GM12878 (cell line): ENCODE results near the gene SLC4A2. TPM values are rescaled to one million over a fixed set of nuclear protein-coding genes. Genes with fewer than 3 reads are reported as not detected.

Experiments
- ATAC-seq: fragments of 200-7000 bp; cut with Tn5 transposase; 3 replicates; pipeline ENCODE4 v1.9.1; 2020; ENCODE audit warnings: mild to moderate bottlenecking, moderate library complexity
- BruUV-seq: library from RNA; stranded (reverse); fragments of 400-500 nt; replicated peaks from 2 replicates; lab custom pipeline; 2021; lab: Mats Ljungman, UMichigan
- CTCF ChIA-PET: fragments of 300-600 bp; sonication (Branson Sonifier 250); formaldehyde crosslinking; extraction: SDS; loops from one replicate; lab custom pipeline; 2021; ENCODE audit warnings: inconsistent platforms; lab: Yijun Ruan, JAX
- POLR2A ChIA-PET: fragments of 350-600 bp; formaldehyde crosslinking; extraction: SDS; loops from one replicate; lab custom pipeline; 2021; ENCODE audit warnings: inconsistent platforms; lab: Charles Lee
- RAD21 ChIA-PET: fragments of 300-600 bp; sonication (Branson Sonifier 250); formaldehyde crosslinking; loops from one replicate; lab custom pipeline; 2023; ENCODE audit warnings: antibody characterized with exemption; ENCODE audit not compliant: unreplicated experiment; lab: Charles Lee
- SMC1A ChIA-PET: fragments of 300-600 bp; sonication (Branson Sonifier 250); formaldehyde crosslinking; loops from one replicate; lab custom pipeline; 2023; ENCODE audit not compliant: unreplicated experiment, uncharacterized antibody; lab: Charles Lee
- DNase-seq: peaks from one replicate; pipeline ENCODE4 v3.0.0-alpha.2; 2011; ENCODE audit warnings: low read depth, low spot score
- FAIRE-seq: peaks from 3 replicates; lab custom pipeline; 2011; peaks lifted over from hg19 to GRCh38; lab: Jason Lieb, UNC
- H2AFZ ChIP-seq: 2 replicates; pipeline ENCODE4 v1.6.0; 2011; ENCODE audit warnings: low read depth, low read length, control low read depth; ENCODE audit not compliant: control insufficient read depth
- H3K27ac ChIP-seq: 2 replicates; pipeline ENCODE4 v1.5.1; 2011; ENCODE audit warnings: control low read depth; ENCODE audit not compliant: control insufficient read depth, insufficient read depth
- H3K27me3 ChIP-seq, 2 experiments: replicated peaks in 1 of 2; 2 replicates each; pipeline versions ENCODE4 v1.6.0 to v1.6.1; 2011; ENCODE audit warnings: low read length in 1 of 2; ENCODE audit not compliant: control insufficient read depth in 2 of 2, insufficient read depth in 2 of 2
- H3K36me3 ChIP-seq, 2 experiments: 2 replicates each; pipeline ENCODE4 v1.5.1; 2011; ENCODE audit warnings: low read length in 1 of 2; ENCODE audit not compliant: control insufficient read depth in 2 of 2, insufficient read depth in 2 of 2
- H3K4me1 ChIP-seq: 2 replicates; pipeline ENCODE4 v1.6.1; 2011; ENCODE audit warnings: mild to moderate bottlenecking, low read length, moderate library complexity, mixed read lengths; ENCODE audit not compliant: control insufficient read depth, insufficient read depth
- H3K4me2 ChIP-seq: 2 replicates; pipeline ENCODE4 v1.6.0; 2011; ENCODE audit warnings: control low read depth; ENCODE audit not compliant: control insufficient read depth, insufficient read depth
- H3K4me3 ChIP-seq: fragments of 200-600 bp; sonication (generic); 2 replicates; pipeline ENCODE4 v1.5.1; 2016
- H3K79me2 ChIP-seq: 2 replicates; pipeline ENCODE4 v1.6.0; 2011; ENCODE audit warnings: low read length; ENCODE audit not compliant: control insufficient read depth, insufficient read depth
- H3K9ac ChIP-seq: 2 replicates; pipeline ENCODE4 v1.8.0; 2011; ENCODE audit warnings: low read length, control low read depth, mixed read lengths; ENCODE audit not compliant: control insufficient read depth, insufficient read depth
- H3K9me3 ChIP-seq: replicated peaks from 3 replicates; pipeline ENCODE4 v1.5.1; 2011; ENCODE audit warnings: mild to moderate bottlenecking, low read length; ENCODE audit not compliant: control insufficient read depth, insufficient read depth
- H4K20me1 ChIP-seq: 2 replicates; pipeline ENCODE4 v1.6.0; 2011; ENCODE audit not compliant: control insufficient read depth, insufficient read depth
- ATF2 ChIP-seq: IDR thresholded peaks from 2 replicates; pipeline ENCODE4 v1.6.1; 2012; ENCODE audit warnings: low read length, inconsistent platforms
- BRCA1 ChIP-seq: IDR thresholded peaks from 2 replicates; pipeline ENCODE4 v1.6.1; 2011; ENCODE audit warnings: low read depth, low read length, improper control_type of control experiment
- CHD2 ChIP-seq: IDR thresholded peaks from 2 replicates; pipeline ENCODE4 v1.6.1; 2011; ENCODE audit warnings: low read depth, low read length, improper control_type of control experiment, borderline replicate concordance
- CHD4 ChIP-seq: fragments of 200-600 bp; sonication (generic); IDR thresholded peaks from 2 replicates; pipeline ENCODE4 v1.6.1; 2016; ENCODE audit warnings: mild to moderate bottlenecking
- CREB1 ChIP-seq: IDR thresholded peaks from 2 replicates; pipeline ENCODE4 v1.6.1; 2012; ENCODE audit warnings: low read depth, mild to moderate bottlenecking, inconsistent platforms
- FOXK2 ChIP-seq: fragments of 450-650 bp; IDR thresholded peaks from 2 replicates; pipeline ENCODE4 v1.6.1; 2017; ENCODE audit warnings: mild to moderate bottlenecking, moderate library complexity
- JUND ChIP-seq: IDR thresholded peaks from 2 replicates; pipeline ENCODE4 v1.6.1; 2012; ENCODE audit warnings: low read depth, mild to moderate bottlenecking, low read length, improper control_type of control experiment, moderate library complexity
- KAT2A ChIP-seq: conservative IDR thresholded peaks from 2 replicates; pipeline ENCODE4 v1.6.1; 2011; ENCODE audit warnings: low read depth, low read length; ENCODE audit not compliant: control insufficient read depth
- MTA3 ChIP-seq: IDR thresholded peaks from 2 replicates; pipeline ENCODE4 v1.6.1; 2012; ENCODE audit warnings: low read length, inconsistent platforms, borderline replicate concordance
- PML ChIP-seq: IDR thresholded peaks from 2 replicates; pipeline ENCODE4 v1.6.1; 2012; ENCODE audit warnings: low read length, inconsistent platforms
- POLR2AphosphoS2 ChIP-seq: IDR thresholded peaks from 2 replicates; pipeline ENCODE4 v1.6.1; 2011; ENCODE audit warnings: low read depth, mild to moderate bottlenecking, low read length, improper control_type of control experiment, moderate library complexity
- POU2F2 ChIP-seq: IDR thresholded peaks from 3 replicates; pipeline ENCODE4 v1.6.1; 2011; ENCODE audit warnings: low read depth, mild to moderate bottlenecking, low read length, borderline replicate concordance
- RBBP5 ChIP-seq: fragments of 200-600 bp; sonication (generic); conservative IDR thresholded peaks from 2 replicates; pipeline ENCODE4 v1.6.1; 2016
- SMC3 ChIP-seq: IDR thresholded peaks from 2 replicates; pipeline ENCODE4 v1.6.1; 2011; ENCODE audit warnings: low read length, improper control_type of control experiment, borderline replicate concordance
- TCF7 ChIP-seq: IDR thresholded peaks from 2 replicates; pipeline ENCODE4 v1.6.1; 2014; ENCODE audit warnings: antibody characterized with exemption, borderline replicate concordance
- YY1 ChIP-seq: IDR thresholded peaks from 2 replicates; pipeline ENCODE4 v1.6.1; 2011; ENCODE audit warnings: low read depth, mild to moderate bottlenecking, low read length
- WGBS: methylation state at CpG from one replicate; pipeline ENCODE4 v1.1.6; 2016; ENCODE audit warnings: low lambda C conversion rate; ENCODE audit not compliant: insufficient replicate concordance, insufficient coverage; ENCODE audit errors: missing lambda C conversion rate; 5-methylcytosine and 5-hydroxymethylcytosine counted together
- in situ Hi-C: fragments of 300-500 bp; cut with MboI; formaldehyde crosslinking; loops from 9 replicates; pipeline ENCODE4 v1.14.3; 2018; ENCODE audit warnings: mixed read lengths
- intact Hi-C: fragments of 100-400 bp; cut with micrococcal nuclease; formaldehyde crosslinking; loops from one replicate; pipeline ENCODE4 v1.14.2; 2022; ENCODE audit not compliant: unreplicated experiment
- polyA plus RNA-seq, 11 experiments: library from polyadenylated mRNA; depleted of rRNA in 4 of 11; unstranded in 6 of 11; stranded (reverse) in 5 of 11; fragments of >200 nt; fragmentation: Nextera tagmentation in 4 of 11; fragmentation: Illumina TruSeq in 1 of 11; extraction: Ambion mirVana in 4 of 11; extraction: Trizol in 1 of 11; gene quantifications; 1 replicate in 1 of 11; 2 replicates in 10 of 11; pipeline versions ENCODE4 v1.2.1 to v1.2.3, GENCODE V29; 2011 to 2016; ENCODE audit warnings: inconsistent platforms in 2 of 11, missing spikeins in 2 of 11, low read depth in 1 of 11
- total RNA-seq, 4 experiments: library from RNA; depleted of rRNA in 3 of 4; stranded (reverse); fragments of >200 nt in 3 of 4; fragmentation: Illumina TruSeq in 1 of 4; extraction: Trizol in 1 of 4; gene quantifications; 2 replicates each; pipeline versions ENCODE4 v1.2.1 to v1.2.3, GENCODE V29; 2013 to 2021
- TF ChIP-seq, protein P1 (sequence below): IDR thresholded peaks from 2 replicates; pipeline ENCODE4 v1.6.1; 2012; ENCODE audit warnings: low read depth, low read length, improper control_type of control experiment
- TF ChIP-seq, protein P2 (sequence below): fragments of 450-650 bp; conservative IDR thresholded peaks from 2 replicates; pipeline ENCODE4 v1.6.1; 2017; ENCODE audit warnings: mild to moderate bottlenecking, moderate library complexity
- TF ChIP-seq, protein P3 (sequence below), 3 experiments: IDR thresholded peaks in 2 of 3; conservative IDR thresholded peaks in 1 of 3; 2 replicates each; pipeline ENCODE4 v1.5.1; 2011; ENCODE audit warnings: low read depth in 3 of 3, low read length in 3 of 3, mild to moderate bottlenecking in 3 of 3, control low read depth in 2 of 3, moderate library complexity in 2 of 3, inconsistent platforms in 1 of 3, mixed read lengths in 1 of 3; ENCODE audit not compliant: control insufficient read depth in 2 of 3, insufficient read depth in 1 of 3; ENCODE audit errors: extremely low read depth in 1 of 3

Gene SLC4A2
- total and polyA plus RNA-seq, 10 of the 15 experiments (the other 5 are each of a cell fraction or from before 2014, with no cell fraction given): 2.7 to 78.6 (median 30.1) TPM

DNA sequence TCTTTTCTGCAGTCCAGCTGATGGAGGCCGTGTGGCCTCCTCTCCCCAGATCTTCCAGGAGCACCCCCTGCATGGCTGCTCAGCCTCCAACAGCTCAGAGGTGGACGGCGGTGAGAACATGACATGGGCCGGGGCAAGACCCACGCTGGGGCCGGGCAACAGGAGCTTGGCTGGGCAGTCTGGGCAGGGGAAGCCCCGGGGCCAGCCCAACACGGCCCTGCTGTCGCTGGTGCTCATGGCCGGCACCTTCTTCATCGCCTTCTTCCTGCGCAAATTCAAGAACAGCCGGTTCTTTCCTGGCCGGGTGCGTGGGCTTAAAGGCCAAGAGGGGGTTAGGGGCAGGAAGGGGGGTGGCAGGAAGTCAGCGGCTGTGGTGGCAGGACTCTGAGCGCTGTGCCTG, 14.6 kb downstream of the SLC4A2 start:
- in situ Hi-C loops (no loop called here), intact Hi-C loops (no loop called here)
- no peaks in the 10 kb centered on the region for H4K20me1 ChIP-seq
- no peak overlapping the region for H2AFZ ChIP-seq
- no peaks in the 10 kb centered on the region for H3K27me3 ChIP-seq
- POLR2A ChIA-PET: no interaction called here
- CTCF ChIA-PET: no interaction called here
- H3K9ac ChIP-seq: no peak overlapping the region
- peaks cover 2 to 32% of the 10 kb centered on the region in 2 experiments; a peak in 3 of 4 replicates for H3K36me3 ChIP-seq
- SMC1A ChIA-PET: no interaction called here
- RAD21 ChIA-PET: no interaction called here
- no peak for DNase-seq
- H3K79me2 ChIP-seq: peaks cover 3% of the 10 kb centered on the region; the same call in 1 of the 2 replicates
- no peak for ATAC-seq
- H3K4me3 ChIP-seq: no peak overlapping the region
- BruUV-seq: no TSS peak
- WGBS: 96% methylated on average over 14 of the region's 17 CpGs
- no peak overlapping the region for H3K4me2 ChIP-seq
- no peaks in the 10 kb centered on the region for H3K4me1 ChIP-seq
- H3K9me3 ChIP-seq: no peaks in the 10 kb centered on the region
- no peak for FAIRE-seq
- TF ChIP-seq ATF2 (no peak), PML (no peak), SMC3 (no peak), BRCA1 (no peak), CREB1 (no peak), YY1 (no peak), FOXK2 (no peak), CHD4 (no peak), POU2F2 (no peak), CHD2 (no peak), MTA3 (no peak), JUND (no peak), POLR2AphosphoS2 (no peak), KAT2A (no peak), RBBP5 (no peak), TCF7 (no peak)
- TF ChIP-seq, protein P1, sequence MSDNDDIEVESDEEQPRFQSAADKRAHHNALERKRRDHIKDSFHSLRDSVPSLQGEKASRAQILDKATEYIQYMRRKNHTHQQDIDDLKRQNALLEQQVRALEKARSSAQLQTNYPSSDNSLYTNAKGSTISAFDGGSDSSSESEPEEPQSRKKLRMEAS: no peak
- TF ChIP-seq, protein P2, sequence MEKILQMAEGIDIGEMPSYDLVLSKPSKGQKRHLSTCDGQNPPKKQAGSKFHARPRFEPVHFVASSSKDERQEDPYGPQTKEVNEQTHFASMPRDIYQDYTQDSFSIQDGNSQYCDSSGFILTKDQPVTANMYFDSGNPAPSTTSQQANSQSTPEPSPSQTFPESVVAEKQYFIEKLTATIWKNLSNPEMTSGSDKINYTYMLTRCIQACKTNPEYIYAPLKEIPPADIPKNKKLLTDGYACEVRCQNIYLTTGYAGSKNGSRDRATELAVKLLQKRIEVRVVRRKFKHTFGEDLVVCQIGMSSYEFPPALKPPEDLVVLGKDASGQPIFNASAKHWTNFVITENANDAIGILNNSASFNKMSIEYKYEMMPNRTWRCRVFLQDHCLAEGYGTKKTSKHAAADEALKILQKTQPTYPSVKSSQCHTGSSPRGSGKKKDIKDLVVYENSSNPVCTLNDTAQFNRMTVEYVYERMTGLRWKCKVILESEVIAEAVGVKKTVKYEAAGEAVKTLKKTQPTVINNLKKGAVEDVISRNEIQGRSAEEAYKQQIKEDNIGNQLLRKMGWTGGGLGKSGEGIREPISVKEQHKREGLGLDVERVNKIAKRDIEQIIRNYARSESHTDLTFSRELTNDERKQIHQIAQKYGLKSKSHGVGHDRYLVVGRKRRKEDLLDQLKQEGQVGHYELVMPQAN: no peak
- TF ChIP-seq, protein P3, sequence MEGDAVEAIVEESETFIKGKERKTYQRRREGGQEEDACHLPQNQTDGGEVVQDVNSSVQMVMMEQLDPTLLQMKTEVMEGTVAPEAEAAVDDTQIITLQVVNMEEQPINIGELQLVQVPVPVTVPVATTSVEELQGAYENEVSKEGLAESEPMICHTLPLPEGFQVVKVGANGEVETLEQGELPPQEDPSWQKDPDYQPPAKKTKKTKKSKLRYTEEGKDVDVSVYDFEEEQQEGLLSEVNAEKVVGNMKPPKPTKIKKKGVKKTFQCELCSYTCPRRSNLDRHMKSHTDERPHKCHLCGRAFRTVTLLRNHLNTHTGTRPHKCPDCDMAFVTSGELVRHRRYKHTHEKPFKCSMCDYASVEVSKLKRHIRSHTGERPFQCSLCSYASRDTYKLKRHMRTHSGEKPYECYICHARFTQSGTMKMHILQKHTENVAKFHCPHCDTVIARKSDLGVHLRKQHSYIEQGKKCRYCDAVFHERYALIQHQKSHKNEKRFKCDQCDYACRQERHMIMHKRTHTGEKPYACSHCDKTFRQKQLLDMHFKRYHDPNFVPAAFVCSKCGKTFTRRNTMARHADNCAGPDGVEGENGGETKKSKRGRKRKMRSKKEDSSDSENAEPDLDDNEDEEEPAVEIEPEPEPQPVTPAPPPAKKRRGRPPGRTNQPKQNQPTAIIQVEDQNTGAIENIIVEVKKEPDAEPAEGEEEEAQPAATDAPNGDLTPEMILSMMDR (IDR thresholded peaks at IDR 0.05 in 2 of 3, conservative IDR thresholded peaks at IDR 0.05 in 1 of 3; ENCODE audit: control insufficient read depth in 2 of 3, extremely low read depth in 1 of 3, insufficient read depth in 1 of 3, low read depth in 3 of 3, low read length in 3 of 3): no peak
- no peak overlapping the region for H3K27ac ChIP-seq
